ENCODE data around the gene P2RX7. TPM values are rescaled to one million over a fixed set of nuclear protein-coding genes. Genes with fewer than 3 reads are reported as not detected.

The P2RX7 gene
- total RNA-seq, 1 experiment from 2014 or later: 0.17 TPM

- no peak overlapping the region for H3K27ac ChIP-seq (ENCODE audit: low read depth, low read length, poor library complexity, severe bottlenecking)
- BruUV-seq (replicated peaks): no TSS peak
- no peak overlapping the region for H3K4me3 ChIP-seq (ENCODE audit: low read depth, low read length, poor library complexity, severe bottlenecking)
- H3K36me3 ChIP-seq (ENCODE audit: insufficient read depth, low read length, poor library complexity, severe bottlenecking): no peaks in the 10 kb centered on the region
- TF ChIP-seq EZH2 (IDR thresholded peaks at IDR 0.05; ENCODE audit: borderline replicate concordance, low read depth, low read length, poor library complexity, severe bottlenecking): no peak
- TF ChIP-seq CTCF (conservative IDR thresholded peaks at IDR 0.05; ENCODE audit: low read depth, low read length): no peak
- no peak for DNase-seq (ENCODE audit: low spot score)
- no peaks in the 10 kb centered on the region for H3K4me1 ChIP-seq (ENCODE audit: insufficient read depth, low read length, poor library complexity, severe bottlenecking)
- no peaks in the 10 kb centered on the region for H3K9me3 ChIP-seq (ENCODE audit: low read depth, low read length, poor library complexity, severe bottlenecking)
- ChIA-PET POLR2A (ENCODE audit: low non-redundant PET) (no interaction called here), CTCF (no interaction called here)
- intact Hi-C loops (cut with micrococcal nuclease; ENCODE audit: unreplicated experiment): no loop called here
- H3K27me3 ChIP-seq (replicated peaks; ENCODE audit: insufficient read depth, low read depth, low read length, poor library complexity): no peaks in the 10 kb centered on the region
Measured at GRCh38 chr12:121230538-121230907, 97.8 kb downstream of the P2RX7 start.

- no TSS peak for BruUV-seq (replicated peaks)
- intact Hi-C loops (cut with micrococcal nuclease; ENCODE audit: unreplicated experiment): no loop called here
- no peak overlapping the region for H3K27ac ChIP-seq (ENCODE audit: low read depth, low read length, poor library complexity, severe bottlenecking)
- TF ChIP-seq CTCF (conservative IDR thresholded peaks at IDR 0.05; ENCODE audit: low read depth, low read length): no peak
- TF ChIP-seq EZH2 (IDR thresholded peaks at IDR 0.05; ENCODE audit: borderline replicate concordance, low read depth, low read length, poor library complexity, severe bottlenecking): no peak
- H3K9me3 ChIP-seq (ENCODE audit: low read depth, low read length, poor library complexity, severe bottlenecking): no peaks in the 10 kb centered on the region
- no peak for DNase-seq (ENCODE audit: low spot score)
- ChIA-PET POLR2A (ENCODE audit: low non-redundant PET) (no interaction called here), CTCF (no interaction called here)
- peaks cover under 1% of the 10 kb centered on the region for H3K36me3 ChIP-seq (ENCODE audit: insufficient read depth, low read length, poor library complexity, severe bottlenecking)
- H3K4me3 ChIP-seq (ENCODE audit: low read depth, low read length, poor library complexity, severe bottlenecking): no peak overlapping the region
- no peaks in the 10 kb centered on the region for H3K4me1 ChIP-seq (ENCODE audit: insufficient read depth, low read length, poor library complexity, severe bottlenecking)
- no peaks in the 10 kb centered on the region for H3K27me3 ChIP-seq (replicated peaks; ENCODE audit: insufficient read depth, low read depth, low read length, poor library complexity)
Measured at GRCh38 chr12:121232163-121232562, 99.5 kb downstream of the P2RX7 start.

GRCh38 chr12:121232977-121233627, 100.4 kb downstream of the P2RX7 start:
- H3K9me3 ChIP-seq (ENCODE audit: low read depth, low read length, poor library complexity, severe bottlenecking): no peaks in the 10 kb centered on the region
- peaks cover 7% of the 10 kb centered on the region for H3K36me3 ChIP-seq (ENCODE audit: insufficient read depth, low read length, poor library complexity, severe bottlenecking)
- no peak for DNase-seq (ENCODE audit: low spot score)
- CTCF ChIA-PET: no interaction called here
- no peak overlapping the region for H3K4me3 ChIP-seq (ENCODE audit: low read depth, low read length, poor library complexity, severe bottlenecking)
- intact Hi-C loops (cut with micrococcal nuclease; ENCODE audit: unreplicated experiment): no loop called here
- no peaks in the 10 kb centered on the region for H3K4me1 ChIP-seq (ENCODE audit: insufficient read depth, low read length, poor library complexity, severe bottlenecking)
- no peaks in the 10 kb centered on the region for H3K27me3 ChIP-seq (replicated peaks; ENCODE audit: insufficient read depth, low read depth, low read length, poor library complexity)
- POLR2A ChIA-PET (ENCODE audit: low non-redundant PET): no interaction called here
- TF ChIP-seq CTCF (conservative IDR thresholded peaks at IDR 0.05; ENCODE audit: low read depth, low read length) (no peak), EZH2 (IDR thresholded peaks at IDR 0.05; ENCODE audit: borderline replicate concordance, low read depth, low read length, poor library complexity, severe bottlenecking) (no peak)
- BruUV-seq (replicated peaks): no TSS peak
- no peak overlapping the region for H3K27ac ChIP-seq (ENCODE audit: low read depth, low read length, poor library complexity, severe bottlenecking)

Measured in A673 (cell line).